Activated CD8-positive, alpha-beta memory T cell treated with anti-CD3 and anti-CD28 coated beads, Interleukin-2, amount 50 U/mL, for 1 hour (primary cell): Measurements from ENCODE around the gene IQCK.
"Not testable (repeated sequence)": the region's sequence is repeated elsewhere in the genome, so short reads cannot be mapped to it uniquely, and the experiment has no call there.

ENCODE experiments used
- DNase-seq: peaks from one replicate; pipeline ENCODE4 v3.0.0-alpha.2; 2020; ENCODE audit errors: extremely low read depth

IQCK gene, protein sequence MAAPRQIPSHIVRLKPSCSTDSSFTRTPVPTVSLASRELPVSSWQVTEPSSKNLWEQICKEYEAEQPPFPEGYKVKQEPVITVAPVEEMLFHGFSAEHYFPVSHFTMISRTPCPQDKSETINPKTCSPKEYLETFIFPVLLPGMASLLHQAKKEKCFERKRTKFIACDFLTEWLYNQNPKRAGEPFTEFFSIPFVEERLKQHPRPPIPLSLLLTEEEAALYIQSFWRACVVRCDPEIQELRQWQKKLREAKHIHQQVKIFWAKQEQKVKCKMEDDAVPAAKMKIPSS

DNA sequence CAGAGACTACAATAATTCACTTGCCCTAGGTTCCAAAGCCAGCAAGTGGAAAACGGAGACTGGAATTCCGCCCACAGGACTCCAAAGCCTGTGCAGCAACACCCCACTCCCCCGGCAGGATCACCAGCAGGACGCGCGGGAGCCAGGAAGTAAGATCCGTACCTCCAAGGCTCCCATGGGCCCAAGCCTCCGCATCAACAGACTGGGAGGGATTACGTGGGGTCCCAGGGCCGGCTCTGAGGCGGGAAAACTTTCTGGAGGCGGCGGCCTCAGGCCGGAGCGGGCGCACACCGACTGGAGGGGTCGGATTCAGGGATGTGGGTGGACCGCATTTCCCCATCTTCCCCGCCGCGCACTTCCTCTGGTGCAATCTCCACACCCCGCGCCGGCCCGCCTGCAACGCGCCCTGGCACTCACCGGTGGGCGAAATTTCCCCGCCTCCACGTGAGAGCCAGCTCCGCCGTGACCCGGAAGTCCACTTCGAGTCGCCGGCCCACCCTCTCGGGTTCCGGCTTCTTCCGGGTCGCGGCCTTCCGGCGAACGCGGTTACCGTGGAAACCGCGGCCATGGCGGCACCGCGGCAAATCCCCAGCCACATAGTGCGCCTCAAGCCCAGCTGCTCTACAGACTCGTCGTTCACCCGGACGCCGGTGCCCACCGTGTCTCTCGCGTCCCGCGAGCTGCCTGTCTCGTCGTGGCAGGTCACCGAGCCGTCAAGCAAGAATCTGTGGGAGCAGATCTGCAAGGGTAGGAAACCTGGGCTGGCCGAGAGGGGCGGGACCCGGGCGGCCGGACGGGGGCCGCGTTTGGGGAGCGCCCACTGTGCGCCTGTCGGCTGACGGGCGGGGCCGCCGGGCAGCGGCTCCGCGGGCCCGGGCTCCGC, at the start of gene IQCK, which contains the start of gene KNOP1:
TSS of gene IQCK (plus strand) at position 531 of the 883 bp plus-strand sequence. CDS start at position 567, 36 bp downstream.
TSS of gene KNOP1 (minus strand) at position 487 of the 883 bp plus-strand sequence. CDS start 3,192 bp downstream, outside the sequence.
- peak; percentile 55 for DNase-seq

- no peak for DNase-seq
Observed at GRCh38 chr16:19672378-19672777, 45.7 kb upstream of the IQCK start.

- DNase-seq, result no peak
Observed at GRCh38 chr16:19674485-19674884, 43.6 kb upstream of the IQCK start.

GRCh38 chr16:19677402-19677801, 40.7 kb upstream of the IQCK start:
- no peak for DNase-seq

DNA sequence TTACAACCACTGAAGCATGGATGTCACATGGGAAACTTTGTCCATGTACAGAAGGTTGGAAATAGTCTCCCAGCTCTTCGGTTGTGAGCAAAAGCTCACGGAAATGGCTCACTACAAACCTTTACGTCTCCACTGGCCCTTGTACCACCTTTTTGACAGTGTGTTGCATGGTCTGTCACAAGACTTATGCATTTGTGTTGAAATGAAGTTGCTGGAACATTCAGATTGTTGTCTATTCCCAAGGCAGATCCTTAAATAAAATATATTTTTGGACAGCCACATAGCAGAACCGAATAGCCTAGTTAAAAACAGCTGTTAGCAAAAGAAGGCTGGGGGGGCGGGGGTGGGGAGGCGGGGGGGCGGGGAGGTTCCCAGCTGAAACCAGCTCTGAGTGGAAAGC, 39.3 kb upstream of the IQCK start:
- DNase-seq, result no peak

DNA sequence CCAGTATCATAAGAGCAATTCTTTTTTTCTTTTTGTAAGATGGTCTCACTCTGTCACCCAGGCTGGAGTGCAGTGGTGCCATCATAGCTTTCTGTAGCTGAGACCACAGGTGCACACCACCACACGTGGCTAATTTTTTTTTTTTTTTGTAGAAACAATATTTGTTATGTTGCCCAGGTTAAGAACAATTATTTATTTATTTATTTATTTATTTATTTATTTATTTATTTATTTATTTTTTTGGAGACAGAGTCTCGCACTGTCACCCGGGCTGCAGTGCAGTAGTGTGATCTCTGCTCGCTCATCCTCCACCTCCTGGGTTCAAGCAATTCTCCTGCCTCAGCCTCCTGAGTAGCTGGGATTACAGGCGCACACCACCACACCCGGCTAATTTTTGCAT, 38.8 kb upstream of the IQCK start:
- DNase-seq, result not testable (repeated sequence)

- DNase-seq, result no peak
Observed at GRCh38 chr16:19680881-19681340, 37.2 kb upstream of the IQCK start.

DNA sequence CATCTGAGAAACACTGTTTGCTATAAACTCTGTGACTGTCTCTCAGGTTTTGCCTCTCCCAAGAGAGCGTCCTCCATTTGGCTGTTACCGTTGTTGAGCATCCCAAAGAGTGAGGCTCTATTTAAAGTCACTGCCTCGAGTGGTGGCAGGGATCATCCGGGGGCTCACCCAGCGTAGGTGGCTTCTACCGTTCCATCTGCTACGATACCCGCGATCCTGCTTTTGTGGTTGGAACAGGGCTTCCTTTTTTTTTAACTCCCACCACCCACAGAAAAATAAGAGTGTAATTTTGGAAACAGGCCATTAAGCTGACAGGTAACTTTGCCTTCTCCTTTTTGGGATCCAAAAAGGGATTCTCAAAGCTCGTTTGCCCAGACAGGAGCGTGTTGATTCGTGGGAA, 36.4 kb upstream of the IQCK start:
- DNase-seq, result no peak

- DNase-seq, result no peak
Observed at GRCh38 chr16:19683453-19684236, 34.4 kb upstream of the IQCK start.

DNA sequence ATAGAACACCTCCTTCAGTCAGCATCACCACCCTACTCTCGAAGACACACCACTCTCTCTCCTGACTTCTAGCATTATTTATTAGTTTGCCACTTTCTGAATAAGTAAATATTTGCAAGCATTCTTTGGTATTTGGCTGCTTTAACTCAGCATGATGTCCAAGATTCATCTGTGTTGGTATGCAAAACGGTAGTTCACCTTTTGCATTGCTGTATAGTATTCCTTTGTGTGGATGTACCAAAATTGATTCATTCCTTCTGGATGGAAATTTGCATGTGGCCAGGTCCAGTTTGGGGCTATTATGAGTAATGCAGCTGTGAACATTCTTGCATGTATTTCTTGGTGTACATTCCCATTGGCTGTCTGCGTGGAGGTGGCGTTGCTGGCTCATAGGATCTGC, 32.9 kb upstream of the IQCK start:
- no peak for DNase-seq

DNA sequence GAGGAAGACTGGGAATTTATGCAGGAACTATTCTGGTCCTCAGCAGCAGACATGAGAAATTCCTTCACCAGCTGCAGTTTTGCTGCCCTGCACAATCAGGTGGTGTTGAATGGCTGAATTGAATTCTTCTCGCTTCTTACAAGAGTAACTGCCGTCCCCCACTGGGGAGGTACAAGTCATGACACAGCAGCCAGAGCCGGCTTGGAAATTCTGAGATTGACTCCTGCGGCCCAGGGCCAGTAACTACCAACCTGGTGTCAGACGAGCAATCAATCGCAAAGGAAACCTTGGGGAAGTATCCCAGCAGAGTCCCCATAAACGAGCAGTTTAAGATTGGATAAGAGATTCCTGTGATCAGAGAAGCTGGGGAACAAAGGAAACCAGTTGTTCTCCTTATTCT, 30.8 kb upstream of the IQCK start:
- no peak for DNase-seq

DNA sequence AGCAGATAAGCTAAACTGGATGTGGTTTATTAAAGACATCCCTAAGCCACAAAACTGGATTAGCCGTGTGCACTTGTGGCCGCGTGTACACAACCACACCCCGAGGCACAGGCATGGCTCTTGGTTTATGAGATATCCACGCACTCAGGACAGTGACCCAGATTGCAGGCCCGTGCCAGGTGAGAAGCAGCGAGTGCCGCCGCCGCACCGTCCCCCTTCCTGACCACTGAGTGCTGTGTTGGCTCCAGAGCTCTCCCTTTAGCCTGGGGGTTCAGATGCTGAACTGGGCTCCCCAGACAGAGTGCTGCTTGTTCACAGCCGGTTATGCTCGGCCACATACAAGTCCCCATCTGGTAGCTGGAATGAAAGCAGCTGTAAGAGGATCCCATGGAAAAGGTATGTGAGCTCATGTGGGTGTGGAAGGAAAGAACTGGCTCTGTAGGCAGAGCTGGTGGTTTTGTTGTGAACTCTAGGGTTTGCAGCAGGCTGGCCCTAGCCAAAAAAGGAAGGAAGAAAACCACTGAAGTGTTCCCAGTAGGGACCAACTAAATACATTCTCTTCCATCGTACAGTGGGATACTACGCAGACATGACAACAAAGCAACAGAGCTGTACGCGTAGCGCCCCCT, 29.6 kb upstream of the IQCK start:
- DNase-seq, result no peak

- no peak for DNase-seq
Observed at GRCh38 chr16:19689342-19689741, 28.7 kb upstream of the IQCK start.

DNA sequence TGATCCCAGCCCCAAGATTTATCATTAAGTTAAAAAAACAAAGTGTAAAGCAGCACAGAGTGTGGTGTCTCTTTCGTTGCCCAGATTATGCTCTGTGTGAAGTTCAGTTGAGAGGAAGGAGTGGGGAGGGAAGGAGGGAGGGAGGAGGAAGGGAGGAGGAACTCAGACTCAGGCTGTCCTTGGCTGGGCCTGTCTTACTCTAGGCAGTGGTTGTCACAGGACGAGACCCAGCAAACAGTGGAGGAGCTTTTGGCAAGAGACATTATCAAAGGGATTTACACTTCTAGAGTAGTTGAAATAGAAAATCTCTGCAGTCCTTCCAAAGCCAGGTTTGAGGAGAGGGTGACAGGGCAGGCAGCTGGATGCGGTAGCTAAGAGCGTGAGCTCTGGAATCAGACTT, 27.9 kb upstream of the IQCK start:
- no peak for DNase-seq

DNA sequence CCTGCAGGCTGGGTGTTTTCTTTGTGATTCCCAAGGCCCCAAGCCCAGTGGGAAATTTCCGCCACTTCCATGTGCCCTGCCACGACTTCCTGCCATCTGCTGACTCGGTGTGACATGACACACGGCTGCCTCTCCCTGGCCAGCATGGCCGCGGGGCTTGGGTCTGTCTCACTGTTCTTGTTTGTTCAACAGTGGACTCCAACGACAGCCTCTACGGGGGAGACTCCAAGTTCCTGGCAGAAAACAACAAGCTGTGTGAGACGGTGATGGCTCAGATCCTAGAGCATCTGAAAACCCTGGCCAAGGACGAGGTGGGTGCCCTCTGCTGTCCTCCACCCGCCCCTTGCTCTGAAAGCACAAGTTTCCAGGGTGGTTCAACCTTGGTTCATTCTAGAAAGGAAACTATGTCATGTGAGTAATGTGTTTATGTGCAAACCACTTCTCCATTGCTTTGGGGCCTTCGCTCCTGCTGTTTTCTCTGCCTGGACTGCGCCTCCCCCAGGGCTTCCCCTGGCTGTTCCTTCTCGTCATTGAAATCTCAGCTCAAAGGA, 26.8 kb upstream of the IQCK start:
- no peak for DNase-seq

DNA sequence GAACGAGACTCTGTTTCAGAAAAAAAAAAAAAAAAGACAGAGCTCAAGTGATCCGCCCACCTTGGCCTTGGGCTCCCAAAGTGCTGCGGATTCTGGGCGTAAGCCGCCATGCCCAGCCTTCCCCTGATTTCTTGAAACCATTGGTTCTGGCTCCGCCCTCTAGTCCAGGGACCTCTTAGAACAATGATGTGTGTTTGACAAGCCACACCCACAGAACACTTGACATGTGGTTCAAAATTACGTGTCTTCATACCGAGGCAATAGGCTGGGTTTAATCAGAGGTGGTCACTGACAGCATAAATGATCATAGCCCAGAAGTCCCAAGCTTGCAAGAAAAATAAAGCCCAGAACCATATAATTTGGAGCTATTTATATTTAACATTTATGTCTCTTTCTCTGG, 23.1 kb upstream of the IQCK start:
- DNase-seq, result no peak

DNA sequence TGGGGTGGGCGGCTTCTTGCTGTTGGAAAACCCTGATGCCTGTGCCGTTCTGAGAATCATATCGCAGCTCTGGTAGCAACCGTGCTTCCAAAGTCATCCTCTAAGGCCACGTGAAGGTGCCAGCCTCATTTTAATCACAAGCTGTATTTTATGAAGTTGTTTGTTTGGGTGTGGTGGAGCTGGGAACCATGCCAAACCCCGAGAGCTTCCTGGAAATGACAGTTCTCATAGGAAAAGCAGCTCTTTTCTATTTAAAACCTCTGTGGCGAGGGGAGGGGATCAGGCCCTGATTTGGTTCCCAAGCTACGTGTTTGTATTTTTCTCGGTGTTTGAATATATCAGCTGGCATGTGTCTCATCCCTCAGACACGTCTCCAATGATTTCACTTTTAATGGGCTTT, 21.7 kb upstream of the IQCK start:
- DNase-seq, result no peak

DNA sequence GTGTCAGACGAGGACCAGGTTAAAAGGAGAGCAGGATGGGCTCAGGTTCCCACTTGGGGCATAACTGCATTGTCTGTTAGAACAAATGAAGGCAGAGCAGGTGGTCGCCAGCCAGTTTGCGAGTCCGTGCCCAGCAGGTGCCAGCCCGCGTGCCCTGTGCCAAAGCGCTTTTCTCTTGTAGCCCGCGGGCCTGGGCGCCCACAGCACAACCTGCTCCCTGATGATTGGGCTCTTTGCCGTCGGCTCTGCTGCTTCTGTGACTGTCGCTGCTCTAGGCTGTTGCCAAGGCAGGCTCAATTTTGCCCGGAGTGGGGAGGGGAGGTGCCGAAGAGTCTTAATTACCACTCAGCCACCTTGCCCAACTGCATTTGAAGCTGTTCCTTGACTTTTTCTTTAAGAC, 21.1 kb upstream of the IQCK start:
- no peak for DNase-seq

DNA sequence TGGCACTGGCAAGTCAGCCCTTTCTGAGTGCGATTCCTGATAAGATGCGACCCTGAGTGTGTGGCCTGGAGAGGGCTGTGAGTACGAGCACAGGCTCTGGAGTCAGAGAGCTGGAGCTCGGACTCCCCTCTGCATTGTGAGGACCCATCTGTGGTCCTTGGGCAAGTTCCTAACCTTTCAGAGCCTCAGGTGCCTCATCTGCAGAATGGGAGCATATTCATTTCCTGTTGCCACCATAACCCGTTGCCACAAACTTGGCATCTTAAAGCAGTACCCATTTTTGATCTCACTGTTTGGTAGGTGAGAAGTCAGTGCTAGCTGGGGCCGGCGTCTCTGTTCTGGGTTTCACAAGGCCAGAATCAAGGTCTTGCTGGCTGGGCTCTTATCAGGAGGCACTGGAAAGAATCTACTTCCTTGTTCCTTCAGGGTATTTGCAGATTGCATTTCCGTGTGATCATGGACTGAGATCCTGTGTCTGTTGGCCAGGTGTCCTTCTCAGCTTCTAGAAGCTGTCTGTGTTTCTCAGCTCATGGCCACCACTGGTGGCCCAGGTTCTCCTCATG, 20.2 kb upstream of the IQCK start:
- no peak for DNase-seq

DNA sequence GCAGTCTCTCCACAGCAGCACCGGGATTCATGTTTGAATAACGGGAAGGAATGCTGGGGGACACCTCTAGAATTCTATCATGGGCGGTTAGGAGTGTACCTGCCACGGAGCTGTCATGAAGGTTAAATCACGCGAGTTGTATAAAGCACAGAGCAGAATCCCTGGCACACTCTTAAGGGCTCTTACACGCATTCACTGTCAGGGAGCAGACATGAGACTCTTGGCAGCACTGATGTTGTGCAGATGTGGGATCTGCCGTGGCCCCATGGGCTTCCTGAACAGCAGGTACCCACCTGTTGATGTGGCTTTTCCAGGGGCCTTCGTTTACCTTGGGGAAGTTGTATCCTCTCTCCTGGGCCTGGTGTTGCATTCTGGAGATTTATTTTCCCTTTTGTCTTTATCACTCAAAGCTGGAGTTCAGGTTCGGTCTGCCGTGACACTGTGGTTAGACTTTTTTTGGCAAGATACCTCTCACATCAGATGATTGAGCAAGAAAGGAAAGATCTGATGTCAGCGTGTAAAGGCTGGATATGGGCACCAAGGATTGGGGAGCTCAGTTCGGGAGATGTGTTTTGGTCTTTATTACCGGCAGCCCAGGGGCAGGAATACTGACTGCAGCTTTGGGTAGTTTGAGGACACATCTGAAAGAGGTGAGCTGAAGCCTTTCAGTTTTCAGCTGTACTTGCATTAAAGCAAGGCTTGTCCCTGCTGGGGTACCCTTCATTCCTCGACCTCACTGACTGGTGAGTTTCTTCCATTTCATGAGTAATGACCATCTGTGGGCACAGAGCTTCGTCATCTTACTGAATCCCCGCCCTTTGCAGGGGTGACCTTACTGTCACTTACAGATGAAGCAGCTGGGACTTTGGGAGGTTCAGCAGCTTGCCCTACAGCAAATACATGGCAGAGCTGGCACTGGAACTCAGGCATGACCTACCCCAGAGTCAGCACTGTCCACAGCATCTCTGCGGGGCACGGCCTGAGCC, 19.3 kb upstream of the IQCK start:
- DNase-seq, result no peak
